22Rv1 (cell line): ENCODE results near the gene POLR1H.
A peak's percentile ranks its signal among the peaks of the same experiment; 100 is the strongest.

Source experiments
- H3K27ac ChIP-seq: fragments of 450-650 bp; 2 replicates; pipeline ENCODE4 v1.5.1; 2017
- CTCF ChIP-seq: fragments of 450-650 bp; IDR thresholded peaks from 2 replicates; pipeline ENCODE4 v1.5.1; 2017; ENCODE audit warnings: mild to moderate bottlenecking
- ZFX ChIP-seq: fragments of 450-650 bp; IDR thresholded peaks from 2 replicates; pipeline ENCODE4 v1.6.1; 2017; ENCODE audit warnings: antibody characterized with exemption, borderline replicate concordance

Gene POLR1H

GRCh38 chr6:30071081-30071818 is 10.2 kb downstream of the POLR1H start:
- no peak overlapping the region for H3K27ac ChIP-seq
- TF ChIP-seq CTCF (no peak), ZFX (no peak)

- H3K27ac ChIP-seq, result no peak overlapping the region
- no peak for TF ChIP-seq CTCF
- no peak for TF ChIP-seq ZFX
Measured at GRCh38 chr6:30071858-30072257, 10.8 kb downstream of the POLR1H start.

- H3K27ac ChIP-seq, result no peak overlapping the region
- no peak for TF ChIP-seq CTCF
- TF ChIP-seq ZFX, result no peak
Measured at GRCh38 chr6:30073489-30074235, 12.6 kb downstream of the POLR1H start.

GRCh38 chr6:30074331-30075093 is 13.4 kb downstream of the POLR1H start:
- H3K27ac ChIP-seq, result no peak overlapping the region

GRCh38 chr6:30075094-30075789 is 14.2 kb downstream of the POLR1H start, which contains the start of gene RNF39:
Gene RNF39 (minus strand): TSS chr6:30075769. CDS start chr6:30075585, 184 bp downstream.
- H3K27ac ChIP-seq, result no peak within 1 kb of the TSS
- TF ChIP-seq CTCF (no peak), ZFX (no peak)

More at GRCh38 chr6:30074331-30075093, 13.4 kb downstream of the POLR1H start:
- no peak for TF ChIP-seq ZFX
- no peak for TF ChIP-seq CTCF

GRCh38 chr6:30075790-30076732 is 15.0 kb downstream of the POLR1H start:
- TF ChIP-seq CTCF (peak; percentile 70), ZFX (no peak)
- H3K27ac ChIP-seq, result no peak overlapping the region
